NT2/D1 (cell line): ENCODE measurements around the gene ZNF718.

ENCODE experiments used
- YY1 ChIP-seq: IDR thresholded peaks from 2 replicates; pipeline ENCODE4 v1.6.1; 2011; ENCODE audit not compliant: insufficient read length, insufficient read depth
- ZNF274 ChIP-seq: IDR thresholded peaks from 2 replicates; pipeline ENCODE4 v1.6.1; 2011; ENCODE audit warnings: mild to moderate bottlenecking, low read depth, low read length

GRCh38 chr4:139691-140090 lies 15.4 kb downstream of the ZNF718 start:
- no peak for TF ChIP-seq YY1
- no peak for TF ChIP-seq ZNF274
